ENCODE data around the gene ALG1L2. TPM values are rescaled to one million over a fixed set of nuclear protein-coding genes. Genes with fewer than 3 reads are reported as not detected.
"Not testable (repeated sequence)": the region's sequence is repeated elsewhere in the genome, so short reads cannot be mapped to it uniquely, and the experiment has no call there.

The ALG1L2 gene
- total and polyA plus RNA-seq, 9 donors, result 0.54 to 3.5 (median 1.5) TPM; not detected in 4

DNA sequence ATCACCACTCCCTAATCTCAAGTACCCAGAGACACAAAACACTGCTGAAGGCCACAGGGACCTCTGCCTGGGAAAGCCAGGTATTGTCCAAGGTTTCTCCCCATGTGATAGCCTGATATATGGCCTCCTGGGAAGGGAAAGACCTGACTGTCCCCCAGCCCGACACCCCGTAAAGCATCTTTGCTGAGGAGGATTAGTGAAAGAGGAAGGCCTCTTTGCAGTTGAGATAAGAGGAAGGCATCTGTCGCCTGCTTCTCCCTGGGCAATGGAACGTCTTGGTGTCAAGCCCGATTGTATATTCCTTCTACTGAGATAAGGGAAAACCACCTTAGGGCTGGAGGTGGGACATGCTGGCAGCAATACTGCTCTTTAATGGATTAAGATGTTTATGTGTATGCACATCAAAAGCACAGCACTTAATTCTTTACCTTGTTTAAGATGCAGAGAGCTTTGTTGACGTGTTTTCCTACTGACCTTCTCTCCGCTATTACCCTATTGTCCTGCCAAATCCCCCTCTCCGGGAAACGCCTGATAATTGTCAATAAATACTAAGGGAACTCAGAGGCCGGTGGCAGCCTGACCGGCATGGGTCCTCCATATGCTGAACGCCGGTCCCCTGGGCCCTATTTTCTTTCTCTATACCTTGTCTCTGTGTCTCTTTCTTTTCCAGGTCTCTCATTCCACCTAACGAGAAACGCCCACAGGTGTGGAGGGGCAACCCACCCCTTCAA is 23.9 kb upstream of the ALG1L2 start:
- H3K4me3 ChIP-seq; H3K36me3 ChIP-seq; intact Hi-C loops (cut with DNase I); DNase-seq; H3K27ac ChIP-seq; H3K27me3 ChIP-seq; H3K4me1 ChIP-seq (ENCODE audit: insufficient read depth); H3K9me3 ChIP-seq: not testable (repeated sequence)
- 59% methylated on average over 15 of the region's 15 CpGs; no CpG with 5 or more reads in 1 of the 3 donors for WGBS, 3 donors

DNA sequence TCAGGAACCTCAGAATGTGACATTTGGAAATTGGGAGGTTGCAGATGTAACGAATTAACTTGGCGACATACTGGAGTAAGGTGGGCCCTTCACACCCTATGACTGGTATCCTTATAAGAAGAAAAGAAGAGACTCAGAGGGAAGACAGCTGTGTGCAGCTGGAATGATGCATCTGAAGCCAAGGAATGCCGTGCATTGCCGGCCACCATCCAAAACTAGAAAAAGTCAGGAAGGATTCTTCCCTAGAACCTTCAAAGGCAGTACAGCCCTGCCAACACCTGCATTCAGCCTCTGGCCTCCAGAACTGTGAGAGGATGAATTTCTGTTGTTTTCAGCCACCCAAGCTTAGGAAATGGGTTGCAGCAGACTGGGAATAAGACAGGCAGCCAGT is 23.4 kb upstream of the ALG1L2 start:
- H3K4me3 ChIP-seq; intact Hi-C loops (cut with DNase I): not testable (repeated sequence)

DNA sequence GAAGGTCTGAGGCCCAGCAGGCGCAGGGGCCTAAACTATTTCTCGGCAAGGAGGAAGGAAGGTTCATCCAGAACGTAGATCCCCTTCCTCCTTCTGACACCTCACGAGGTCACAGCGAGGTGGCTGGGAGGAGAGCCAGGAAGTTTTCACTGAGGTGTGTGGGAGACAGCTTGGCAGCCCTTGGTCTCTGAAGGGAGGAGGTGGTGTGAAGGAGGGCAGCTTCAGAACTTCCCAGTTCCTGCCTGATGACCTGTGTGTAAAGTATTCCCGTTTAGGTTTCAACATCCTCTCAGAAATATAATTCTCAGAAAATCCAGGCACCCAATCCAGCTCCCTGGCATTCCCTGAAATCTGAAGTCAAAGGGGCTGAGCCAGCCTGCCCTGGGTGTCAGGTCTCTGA is 22.9 kb upstream of the ALG1L2 start:
- 16 to 27% methylated on average over 6 of the region's 6 CpGs; no CpG with 5 or more reads in 1 of the 3 donors for WGBS, 3 donors
- H3K4me3 ChIP-seq; H3K27ac ChIP-seq; H3K9me3 ChIP-seq; intact Hi-C loops (cut with DNase I); H3K27me3 ChIP-seq; H3K36me3 ChIP-seq; H3K4me1 ChIP-seq (ENCODE audit: insufficient read depth): not testable (repeated sequence)
- peak in 2 of 5 donors; percentile 33 to 38 for DNase-seq

More for the DNA sequence above, 23.4 kb upstream of the ALG1L2 start:
- WGBS, 3 donors, result 23 to 30% methylated on average over 4 of the region's 4 CpGs; no CpG with 5 or more reads in 1 of the 3 donors
- not testable (repeated sequence) for H3K9me3 ChIP-seq; H3K27ac ChIP-seq; DNase-seq; H3K4me1 ChIP-seq (ENCODE audit: insufficient read depth); H3K27me3 ChIP-seq; H3K36me3 ChIP-seq

DNA sequence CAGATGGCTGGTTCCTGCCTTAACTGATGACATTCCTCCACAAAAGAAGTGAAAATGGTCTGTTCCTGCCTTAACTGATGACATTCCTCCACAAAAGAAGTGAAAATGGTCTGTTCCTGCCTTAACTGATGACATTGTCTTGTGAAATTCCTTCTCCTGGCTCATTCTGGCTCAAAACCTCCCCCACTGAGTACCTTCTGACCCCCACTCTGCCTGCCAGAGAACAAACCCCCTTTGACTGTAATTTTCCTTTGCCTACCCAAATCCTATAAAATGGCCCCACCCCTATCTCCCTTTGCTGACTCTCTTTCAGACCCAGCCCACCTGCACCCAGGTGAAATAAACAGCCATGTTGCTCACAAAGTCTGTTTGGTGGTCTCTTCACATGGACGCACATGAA is 22.5 kb upstream of the ALG1L2 start:
- H3K4me1 ChIP-seq (ENCODE audit: insufficient read depth); H3K36me3 ChIP-seq; DNase-seq; intact Hi-C loops (cut with DNase I); H3K27me3 ChIP-seq; H3K4me3 ChIP-seq; H3K27ac ChIP-seq; H3K9me3 ChIP-seq: not testable (repeated sequence)
- 92 to 100% methylated on average over 1 of the region's 1 CpG; no CpG with 5 or more reads in 1 of the 3 donors for WGBS, 3 donors

DNA sequence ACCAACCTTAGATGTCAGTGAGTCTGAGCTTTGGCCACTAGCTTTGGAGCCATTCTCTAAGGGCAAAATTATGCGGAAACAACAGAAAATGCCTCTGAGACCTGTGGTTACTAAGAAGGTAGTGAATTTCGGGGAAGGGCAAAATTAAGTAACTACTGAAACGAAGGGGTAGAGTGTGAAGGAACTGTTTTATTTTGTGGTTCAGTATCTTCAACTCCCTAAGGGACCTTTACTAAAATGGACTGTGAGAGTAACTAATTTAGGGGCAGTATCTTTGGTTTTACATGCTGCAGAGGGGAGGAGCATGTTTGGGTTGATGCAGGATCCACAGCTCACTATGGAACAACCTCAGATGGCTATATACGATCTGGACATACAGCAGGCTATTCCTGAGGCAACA is 8.0 kb upstream of the ALG1L2 start:
- WGBS, 3 donors, result 82 to 90% methylated on average over 4 of the region's 4 CpGs; no CpG with 5 or more reads in 1 of the 3 donors

DNA sequence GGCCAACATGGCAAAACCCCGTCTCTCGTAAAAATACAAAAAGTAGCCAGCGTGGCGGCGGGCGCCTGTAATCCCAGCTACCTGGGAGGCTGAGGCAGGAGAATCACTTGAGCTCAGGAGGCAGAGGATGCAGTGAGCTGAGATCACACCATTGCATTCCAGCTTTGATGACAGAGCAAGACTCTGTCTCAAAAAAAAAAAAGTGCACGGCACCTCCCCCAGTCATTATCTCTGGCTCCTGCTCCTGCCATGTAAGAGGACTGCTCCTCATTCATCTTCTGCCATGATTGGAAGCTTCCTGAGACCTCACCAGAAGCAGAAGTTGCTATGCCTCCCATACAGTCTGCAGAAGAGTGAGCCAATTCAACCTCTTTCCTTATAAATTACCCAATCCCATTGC is 4.0 kb upstream of the ALG1L2 start:
- no peaks in the 10 kb centered on the region for H3K36me3 ChIP-seq
- no peaks in the 10 kb centered on the region for H3K27me3 ChIP-seq
- no peak for DNase-seq
- WGBS, 3 donors, result 90 to 97% methylated on average over 7 of the region's 7 CpGs; no CpG with 5 or more reads in 1 of the 3 donors
- H3K27ac ChIP-seq, result no peak overlapping the region
- H3K9me3 ChIP-seq, result no peaks in the 10 kb centered on the region
- intact Hi-C loops (cut with DNase I), result no loop called here
- no peak overlapping the region for H3K4me3 ChIP-seq
- no peaks in the 10 kb centered on the region for H3K4me1 ChIP-seq (ENCODE audit: insufficient read depth)
- TF ChIP-seq POLR2A (IDR thresholded peaks at IDR 0.05) (no peak), EP300 (IDR thresholded peaks at IDR 0.05) (no peak)
- TF ChIP-seq, protein P1, sequence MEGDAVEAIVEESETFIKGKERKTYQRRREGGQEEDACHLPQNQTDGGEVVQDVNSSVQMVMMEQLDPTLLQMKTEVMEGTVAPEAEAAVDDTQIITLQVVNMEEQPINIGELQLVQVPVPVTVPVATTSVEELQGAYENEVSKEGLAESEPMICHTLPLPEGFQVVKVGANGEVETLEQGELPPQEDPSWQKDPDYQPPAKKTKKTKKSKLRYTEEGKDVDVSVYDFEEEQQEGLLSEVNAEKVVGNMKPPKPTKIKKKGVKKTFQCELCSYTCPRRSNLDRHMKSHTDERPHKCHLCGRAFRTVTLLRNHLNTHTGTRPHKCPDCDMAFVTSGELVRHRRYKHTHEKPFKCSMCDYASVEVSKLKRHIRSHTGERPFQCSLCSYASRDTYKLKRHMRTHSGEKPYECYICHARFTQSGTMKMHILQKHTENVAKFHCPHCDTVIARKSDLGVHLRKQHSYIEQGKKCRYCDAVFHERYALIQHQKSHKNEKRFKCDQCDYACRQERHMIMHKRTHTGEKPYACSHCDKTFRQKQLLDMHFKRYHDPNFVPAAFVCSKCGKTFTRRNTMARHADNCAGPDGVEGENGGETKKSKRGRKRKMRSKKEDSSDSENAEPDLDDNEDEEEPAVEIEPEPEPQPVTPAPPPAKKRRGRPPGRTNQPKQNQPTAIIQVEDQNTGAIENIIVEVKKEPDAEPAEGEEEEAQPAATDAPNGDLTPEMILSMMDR (IDR thresholded peaks at IDR 0.05), result no peak

More for the DNA sequence above, 8.0 kb upstream of the ALG1L2 start:
- Histone ChIP-seq H3K36me3 (no peaks in the 10 kb centered on the region), H3K4me3 (no peak overlapping the region), H3K9me3 (no peaks in the 10 kb centered on the region), H3K27ac (no peak overlapping the region), H3K27me3 (no peaks in the 10 kb centered on the region), H3K4me1 (ENCODE audit: insufficient read depth) (no peaks in the 10 kb centered on the region)
- intact Hi-C loops (cut with DNase I), result no loop called here
- TF ChIP-seq, protein P1 (IDR thresholded peaks at IDR 0.05), result no peak
- no peak for TF ChIP-seq POLR2A (IDR thresholded peaks at IDR 0.05)
- TF ChIP-seq EP300 (IDR thresholded peaks at IDR 0.05), result no peak
- no peak for DNase-seq

DNA sequence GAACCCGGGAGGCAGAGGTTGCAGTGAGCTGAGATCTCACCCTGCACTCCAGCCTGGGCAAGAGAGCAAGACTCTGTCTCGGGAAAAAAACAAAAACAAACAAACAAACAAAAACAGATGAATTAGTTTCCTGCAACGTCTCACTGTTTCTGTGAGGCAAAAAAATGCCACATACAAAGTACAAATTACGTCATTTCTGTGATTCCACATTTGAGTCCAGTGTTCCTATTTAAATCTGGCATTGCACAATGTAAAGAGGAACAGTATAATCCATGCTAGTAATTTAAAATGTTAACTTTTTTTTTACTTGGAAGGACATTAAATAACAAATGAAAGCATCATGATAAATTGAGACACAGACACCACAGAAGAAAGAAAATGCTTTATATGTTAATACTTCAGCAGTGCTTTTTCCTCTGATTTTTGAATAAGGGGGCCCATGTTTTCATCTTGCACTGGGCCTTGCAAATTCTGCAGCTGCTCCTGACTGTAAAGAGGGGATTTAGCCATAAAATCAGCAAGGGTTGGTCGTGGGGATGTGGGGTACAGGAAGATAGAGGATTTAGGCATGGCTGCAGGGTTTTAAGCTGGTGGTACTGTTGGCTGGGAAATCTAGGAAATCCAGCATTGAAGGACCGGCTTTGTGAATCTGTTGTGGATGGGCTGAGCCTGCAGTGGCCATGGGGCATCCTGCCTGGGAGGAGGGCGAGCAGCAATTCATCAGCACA is 1.9 kb downstream of the ALG1L2 start:
- H3K27me3 ChIP-seq; intact Hi-C loops (cut with DNase I); H3K36me3 ChIP-seq; H3K27ac ChIP-seq; DNase-seq; H3K4me1 ChIP-seq (ENCODE audit: insufficient read depth); H3K9me3 ChIP-seq; H3K4me3 ChIP-seq: not testable (repeated sequence)
- 68 to 86% (median 83%) methylated on average over 3 to 7 of the region's 7 CpGs for WGBS, 3 donors

Data from ovary (tissue), 9 donors.